ENCODE results near the gene STK33. TPM values are rescaled to one million over a fixed set of nuclear protein-coding genes. Genes with fewer than 3 reads are reported as not detected.

Gene STK33
- total and polyA plus RNA-seq, 12 donors: 6.9 to 37.9 (median 30.1) TPM

DNA sequence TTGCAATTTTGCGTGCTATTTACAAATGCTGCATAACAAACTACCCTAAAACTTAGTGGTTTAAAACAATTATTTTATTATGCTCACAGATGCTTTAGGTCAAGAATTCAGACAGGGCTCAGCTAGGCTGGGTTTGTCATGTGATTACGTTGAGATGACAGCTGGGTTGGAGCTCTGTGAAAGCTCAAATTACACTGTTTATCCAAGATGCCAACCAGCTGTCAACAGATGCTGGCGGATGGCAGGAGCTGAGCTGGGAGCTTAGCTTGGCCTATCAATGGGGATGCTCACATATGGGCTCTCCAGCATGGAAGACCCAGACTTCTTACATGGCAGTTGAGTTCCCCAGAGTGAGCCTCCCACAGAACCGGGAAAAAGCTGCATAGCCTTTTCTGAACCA, 62.7 kb downstream of the STK33 start:
- intact Hi-C loops (cut with DNase I): no loop called here
- H3K27ac ChIP-seq: peak overlapping the region in 2 of 10 donors; percentile 27 to 39
- peaks cover 0 to 13% (median 0%) of the 10 kb centered on the region in 9 donors for H3K4me1 ChIP-seq
- DNase-seq (peak; percentile 30 to 52), ATAC-seq (peak; percentile 82 to 99 (median 94))
- no peaks in the 10 kb centered on the region for H3K9me3 ChIP-seq
- 42 to 52% methylated on average over 4 of the region's 4 CpGs for WGBS, 2 donors
- H3K27me3 ChIP-seq: no peaks in the 10 kb centered on the region
- no peak overlapping the region for H3K4me3 ChIP-seq
- TF ChIP-seq, protein P1, sequence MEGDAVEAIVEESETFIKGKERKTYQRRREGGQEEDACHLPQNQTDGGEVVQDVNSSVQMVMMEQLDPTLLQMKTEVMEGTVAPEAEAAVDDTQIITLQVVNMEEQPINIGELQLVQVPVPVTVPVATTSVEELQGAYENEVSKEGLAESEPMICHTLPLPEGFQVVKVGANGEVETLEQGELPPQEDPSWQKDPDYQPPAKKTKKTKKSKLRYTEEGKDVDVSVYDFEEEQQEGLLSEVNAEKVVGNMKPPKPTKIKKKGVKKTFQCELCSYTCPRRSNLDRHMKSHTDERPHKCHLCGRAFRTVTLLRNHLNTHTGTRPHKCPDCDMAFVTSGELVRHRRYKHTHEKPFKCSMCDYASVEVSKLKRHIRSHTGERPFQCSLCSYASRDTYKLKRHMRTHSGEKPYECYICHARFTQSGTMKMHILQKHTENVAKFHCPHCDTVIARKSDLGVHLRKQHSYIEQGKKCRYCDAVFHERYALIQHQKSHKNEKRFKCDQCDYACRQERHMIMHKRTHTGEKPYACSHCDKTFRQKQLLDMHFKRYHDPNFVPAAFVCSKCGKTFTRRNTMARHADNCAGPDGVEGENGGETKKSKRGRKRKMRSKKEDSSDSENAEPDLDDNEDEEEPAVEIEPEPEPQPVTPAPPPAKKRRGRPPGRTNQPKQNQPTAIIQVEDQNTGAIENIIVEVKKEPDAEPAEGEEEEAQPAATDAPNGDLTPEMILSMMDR (IDR thresholded peaks at IDR 0.05): no peak
- no peaks in the 10 kb centered on the region for H3K36me3 ChIP-seq

DNA sequence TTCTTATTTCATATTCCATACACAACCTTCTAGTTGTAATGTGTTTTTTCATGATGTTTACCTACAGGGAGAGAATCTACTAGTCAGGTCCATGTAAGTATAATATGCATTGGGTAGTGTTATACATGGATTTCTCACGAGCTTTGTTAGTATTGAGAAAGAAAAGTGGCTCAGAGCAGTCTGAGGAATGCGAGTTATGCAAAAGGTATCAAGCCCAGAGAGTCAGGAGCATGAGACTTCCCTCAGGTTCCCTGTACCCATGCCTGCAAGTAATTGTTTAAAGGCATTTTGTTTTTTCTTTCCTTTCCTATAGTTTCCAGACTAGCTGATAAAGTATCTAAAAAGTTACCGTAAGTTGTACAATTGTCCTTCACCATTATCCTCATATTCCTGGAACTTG, 66.1 kb downstream of the STK33 start:
- Histone ChIP-seq H3K27ac (no peak overlapping the region), H3K9me3 (no peaks in the 10 kb centered on the region), H3K4me1 (peaks cover 0 to 13% (median 0%) of the 10 kb centered on the region in 9 donors), H3K4me3 (no peak overlapping the region), H3K36me3 (no peaks in the 10 kb centered on the region), H3K27me3 (no peaks in the 10 kb centered on the region)
- TF ChIP-seq, protein P1 (IDR thresholded peaks at IDR 0.05): no peak
- ATAC-seq: no peak
- intact Hi-C loops (cut with DNase I): no loop called here
- 47 to 66% methylated on average over 3 of the region's 3 CpGs for WGBS, 2 donors
- DNase-seq: no peak

DNA sequence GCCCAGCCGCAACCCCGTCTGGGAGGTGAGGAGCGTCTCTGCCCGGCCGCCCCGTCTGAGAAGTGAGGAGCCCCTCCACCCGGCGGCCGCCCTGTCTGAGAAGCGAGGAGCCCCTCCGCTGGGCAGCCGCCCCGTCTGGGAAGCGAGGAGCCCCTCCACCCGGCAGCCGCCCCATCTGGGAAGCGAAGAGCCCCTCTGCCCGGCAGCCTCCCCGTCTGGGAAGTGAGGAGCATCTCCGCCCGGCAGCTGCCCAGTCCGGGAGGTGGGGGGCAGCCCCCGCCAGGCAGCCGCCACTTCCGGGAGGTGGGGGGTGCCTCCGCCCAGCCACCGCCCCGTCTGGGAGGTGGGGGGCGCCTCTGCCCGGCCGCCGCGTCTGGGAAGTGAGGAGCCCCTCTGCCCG, 70.6 kb downstream of the STK33 start:
- intact Hi-C loops (cut with DNase I): no loop called here
- TF ChIP-seq, protein P1 (IDR thresholded peaks at IDR 0.05): no peak
- H3K27me3 ChIP-seq: no peaks in the 10 kb centered on the region
- DNase-seq (no peak), ATAC-seq (no peak)
- 94 to 95% methylated on average over 25 to 34 of the region's 34 CpGs for WGBS, 2 donors
- no peak overlapping the region for H3K4me3 ChIP-seq
- no peak overlapping the region for H3K27ac ChIP-seq
- peaks cover 0 to 8% (median 0%) of the 10 kb centered on the region in 11 donors for H3K9me3 ChIP-seq
- no peaks in the 10 kb centered on the region for H3K4me1 ChIP-seq
- H3K36me3 ChIP-seq: no peaks in the 10 kb centered on the region

DNA sequence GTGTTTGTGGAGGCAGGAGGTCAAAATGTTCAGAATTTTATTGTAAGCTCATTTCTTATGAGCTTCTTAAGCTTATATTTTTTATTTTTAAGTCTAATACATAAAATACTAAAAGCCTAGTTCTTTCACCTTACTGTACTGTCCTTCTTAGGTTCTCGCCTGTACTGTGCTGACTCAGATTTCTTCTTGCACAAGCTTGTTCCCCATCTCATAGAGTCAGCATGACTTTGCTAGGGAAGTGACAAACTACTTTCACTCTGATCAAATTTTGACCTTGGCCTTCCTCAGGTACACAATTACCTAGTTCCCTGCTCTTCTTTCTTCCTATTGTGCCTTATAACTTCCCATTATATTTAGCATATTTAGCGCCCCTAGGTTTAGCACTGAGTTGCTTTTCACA, 81.5 kb downstream of the STK33 start:
- no peak overlapping the region for H3K4me3 ChIP-seq
- intact Hi-C loops (cut with DNase I): no loop called here
- no peaks in the 10 kb centered on the region for H3K27me3 ChIP-seq
- no peak for DNase-seq
- peaks cover 0 to 29% (median 0%) of the 10 kb centered on the region in 11 donors for H3K9me3 ChIP-seq
- TF ChIP-seq, protein P1 (IDR thresholded peaks at IDR 0.05): no peak
- WGBS, 2 donors: 87 to 93% methylated on average over 2 of the region's 2 CpGs
- H3K36me3 ChIP-seq: no peaks in the 10 kb centered on the region
- no peaks in the 10 kb centered on the region for H3K4me1 ChIP-seq
- ATAC-seq: no peak
- no peak overlapping the region for H3K27ac ChIP-seq

Data from heart right ventricle (tissue), 16 donors.